H1 (cell line): ENCODE results near the gene FOXO1. TPM values are rescaled to one million over a fixed set of nuclear protein-coding genes. Genes with fewer than 3 reads are reported as not detected.

ENCODE experiments used
- CTCF ChIA-PET: fragments of 300-600 bp; sonication (Branson Sonifier 250); formaldehyde crosslinking; loops from one replicate; lab custom pipeline; 2021; ENCODE audit not compliant: partially characterized antibody; lab: Charles Lee
- POLR2A ChIA-PET: fragments of 300-600 bp; sonication (Branson Sonifier 250); formaldehyde crosslinking; loops from one replicate; lab custom pipeline; 2021; ENCODE audit warnings: inconsistent platforms; ENCODE audit not compliant: partially characterized antibody; lab: Charles Lee
- DNase-seq, 2 experiments: peaks; one replicate each; pipeline versions ENCODE4 v3.0.0 to v3.0.0-alpha.2; 2010 to 2022; ENCODE audit warnings: low spot score in 2 of 2, low read depth in 1 of 2, mixed read lengths in 1 of 2
- FAIRE-seq: peaks from 2 replicates; lab custom pipeline; 2011; peaks lifted over from hg19 to GRCh38; lab: Jason Lieb, UNC
- H2AFZ ChIP-seq: 2 replicates; pipeline ENCODE4 v1.8.1; 2012; ENCODE audit warnings: low read length, inconsistent platforms
- H2AK5ac ChIP-seq: 2 replicates; pipeline ENCODE4 v1.6.1; 2013; ENCODE audit warnings: low read depth, low read length
- H2BK120ac ChIP-seq: replicated peaks from 2 replicates; pipeline ENCODE3; 2013; ENCODE audit warnings: low read depth, low read length, inconsistent platforms
- H2BK12ac ChIP-seq: 2 replicates; pipeline ENCODE4 v1.6.1; 2013; ENCODE audit warnings: low read depth, low read length
- H2BK15ac ChIP-seq: 2 replicates; pipeline ENCODE4 v1.6.1; 2013; ENCODE audit warnings: low read length
- H2BK20ac ChIP-seq: 2 replicates; pipeline ENCODE4 v1.6.1; 2013; ENCODE audit warnings: low read length
- H2BK5ac ChIP-seq: 2 replicates; pipeline ENCODE4 v1.6.1; 2013; ENCODE audit warnings: low read depth, low read length
- H3K14ac ChIP-seq: 2 replicates; pipeline ENCODE4 v1.6.1; 2013; ENCODE audit warnings: inconsistent platforms; ENCODE audit not compliant: insufficient read length
- H3K18ac ChIP-seq: 2 replicates; pipeline ENCODE4 v1.6.1; 2013; ENCODE audit warnings: low read length; ENCODE audit errors: extremely low read depth
- H3K23ac ChIP-seq: 2 replicates; pipeline ENCODE4 v1.6.1; 2013; ENCODE audit warnings: inconsistent platforms; ENCODE audit not compliant: insufficient read length
- H3K23me2 ChIP-seq: 2 replicates; pipeline ENCODE4 v1.6.1; 2013; ENCODE audit warnings: low read depth, low read length
- H3K27ac ChIP-seq: 2 replicates; pipeline ENCODE4 v1.6.1; 2011; ENCODE audit warnings: low read depth, low read length, inconsistent platforms
- H3K27me3 ChIP-seq, 4 experiments: replicated peaks in 1 of 4; 1 replicate in 1 of 4; 2 replicates in 3 of 4; pipeline versions ENCODE4 v1.6.1 to v1.8.1; 2011 to 2013; ENCODE audit warnings: low read length in 3 of 4, mild to moderate bottlenecking in 3 of 4, inconsistent platforms in 2 of 4, mixed read lengths in 2 of 4, moderate library complexity in 1 of 4; ENCODE audit not compliant: control insufficient read depth in 3 of 4, insufficient read depth in 3 of 4; ENCODE audit errors: extremely low read depth in 1 of 4
- H3K36me3 ChIP-seq, 4 experiments: 2 replicates each; pipeline versions ENCODE4 v1.6.1 to v1.8.1; 2011 to 2013; ENCODE audit warnings: mild to moderate bottlenecking in 4 of 4, low read length in 3 of 4, moderate library complexity in 2 of 4, control low read depth in 1 of 4, inconsistent platforms in 1 of 4; ENCODE audit not compliant: insufficient read depth in 4 of 4, control insufficient read depth in 2 of 4
- H3K4ac ChIP-seq: replicated peaks from 2 replicates; pipeline ENCODE3; 2013; ENCODE audit warnings: low read length, low read depth, mixed read lengths, inconsistent platforms; ENCODE audit not compliant: insufficient read length
- H3K4me1 ChIP-seq, 4 experiments: replicated peaks in 1 of 4; 1 replicate in 1 of 4; 2 replicates in 3 of 4; pipeline versions ENCODE4 v1.6.1 to v1.8.1; 2011 to 2013; ENCODE audit warnings: low read length in 3 of 4, inconsistent platforms in 2 of 4, mixed read lengths in 1 of 4; ENCODE audit not compliant: insufficient read depth in 4 of 4, control insufficient read depth in 3 of 4
- H3K4me2 ChIP-seq, 2 experiments: 2 replicates each; pipeline versions ENCODE4 v1.6.1 to v1.8.1; 2011 to 2013; ENCODE audit warnings: low read depth in 2 of 2, low read length in 2 of 2, control low read depth in 1 of 2, inconsistent platforms in 1 of 2, mild to moderate bottlenecking in 1 of 2; ENCODE audit not compliant: insufficient read depth in 1 of 2
- H3K4me3 ChIP-seq, 4 experiments: fragments of 200-600, 300-600 bp in 1 of 4; sonication (generic), shearing (Covaris generic), sonication (Bioruptor Twin) in 1 of 4; 2 replicates each; pipeline versions ENCODE4 v1.5.1 to v1.8.1; 2011 to 2016; ENCODE audit warnings: low read length in 4 of 4, low read depth in 3 of 4, control low read depth in 2 of 4, inconsistent platforms in 2 of 4, mild to moderate bottlenecking in 2 of 4, mixed read lengths in 1 of 4, moderate library complexity in 1 of 4; ENCODE audit not compliant: insufficient read depth in 2 of 4; ENCODE audit errors: extremely low read depth in 1 of 4
- H3K56ac ChIP-seq: replicated peaks from 2 replicates; pipeline ENCODE3; 2013; ENCODE audit warnings: low read depth, mild to moderate bottlenecking, mixed read lengths, low read length, inconsistent platforms; ENCODE audit not compliant: insufficient read length
- H3K79me1 ChIP-seq: 2 replicates; pipeline ENCODE4 v1.6.1; 2013; ENCODE audit warnings: low read depth, low read length, control low read depth
- H3K79me2 ChIP-seq, 2 experiments: 2 replicates each; pipeline versions ENCODE4 v1.6.1 to v1.8.1; 2012 to 2013; ENCODE audit warnings: low read length in 2 of 2, mild to moderate bottlenecking in 2 of 2, inconsistent platforms in 1 of 2; ENCODE audit not compliant: insufficient read depth in 2 of 2, control insufficient read depth in 1 of 2
- H3K9ac ChIP-seq, 4 experiments: replicated peaks in 1 of 4; 1 replicate in 1 of 4; 2 replicates in 3 of 4; pipeline versions ENCODE4 v1.6.1 to v1.8.1; 2011 to 2013; ENCODE audit warnings: low read depth in 3 of 4, low read length in 3 of 4, control low read depth in 2 of 4, mild to moderate bottlenecking in 2 of 4, moderate library complexity in 2 of 4, inconsistent platforms in 1 of 4; ENCODE audit errors: extremely low read depth in 1 of 4
- H3K9me3 ChIP-seq, 2 experiments: 2 replicates each; pipeline versions ENCODE4 v1.6.1 to v1.8.1; 2012 to 2013; ENCODE audit warnings: mild to moderate bottlenecking in 2 of 2, moderate library complexity in 2 of 2, control low read depth in 1 of 2, inconsistent platforms in 1 of 2, low read depth in 1 of 2, low read length in 1 of 2, mixed read lengths in 1 of 2; ENCODE audit not compliant: insufficient read depth in 2 of 2
- H4K20me1 ChIP-seq, 2 experiments: replicated peaks in 1 of 2; 2 replicates each; pipeline versions ENCODE3 to v1.8.1; 2011 to 2013; ENCODE audit warnings: inconsistent platforms in 2 of 2, low read length in 2 of 2, mild to moderate bottlenecking in 1 of 2; ENCODE audit not compliant: insufficient read depth in 2 of 2, control insufficient read depth in 1 of 2
- H4K5ac ChIP-seq: 2 replicates; pipeline ENCODE4 v1.6.1; 2013; ENCODE audit warnings: low read length, low read depth, mixed read lengths, inconsistent platforms; ENCODE audit not compliant: insufficient read length
- H4K8ac ChIP-seq: 2 replicates; pipeline ENCODE4 v1.8.0; 2013; ENCODE audit warnings: mild to moderate bottlenecking, moderate library complexity, low read length, inconsistent platforms; ENCODE audit not compliant: insufficient read depth; ENCODE audit errors: extremely low read depth
- H4K91ac ChIP-seq: replicated peaks from 2 replicates; pipeline ENCODE3; 2013; ENCODE audit warnings: low read length, mixed read lengths, inconsistent platforms; ENCODE audit not compliant: insufficient read length
- CBX5 ChIP-seq: fragments of 300-800, 300-1000 bp; sonication (generic); IDR thresholded peaks from 2 replicates; pipeline ENCODE4 v1.7.1; 2016; ENCODE audit warnings: antibody characterized with exemption, low read length, low read depth
- CBX8 ChIP-seq: fragments of 300-800, 300-1000 bp; sonication (generic); IDR thresholded peaks from 2 replicates; pipeline ENCODE4 v1.7.1; 2016; ENCODE audit warnings: low read depth, low read length, borderline replicate concordance
- CEBPB ChIP-seq: IDR thresholded peaks from 2 replicates; pipeline ENCODE4 v1.6.1; 2012; ENCODE audit warnings: low read depth, low read length
- CREB1 ChIP-seq: IDR thresholded peaks from 2 replicates; pipeline ENCODE4 v1.6.1; 2012; ENCODE audit warnings: inconsistent platforms
- FOSL1 ChIP-seq: IDR thresholded peaks from 2 replicates; pipeline ENCODE4 v1.6.1; 2011; ENCODE audit warnings: mild to moderate bottlenecking, low read depth, low read length, moderate library complexity; ENCODE audit not compliant: insufficient read depth
- GTF2F1 ChIP-seq: IDR thresholded peaks from 2 replicates; pipeline ENCODE4 v1.6.1; 2012; ENCODE audit warnings: low read depth, low read length, improper control_type of control experiment, borderline replicate concordance
- KDM1A ChIP-seq: fragments of 200-600, 300-600 bp; sonication (generic); IDR thresholded peaks from 2 replicates; pipeline ENCODE4 v1.7.1; 2016; ENCODE audit warnings: mild to moderate bottlenecking, low read length, borderline replicate concordance
- RBBP5 ChIP-seq: IDR thresholded peaks from 2 replicates; pipeline ENCODE4 v1.7.1; 2012; ENCODE audit warnings: low read depth, mild to moderate bottlenecking, inconsistent platforms, low read length, moderate library complexity, borderline replicate concordance
- RFX5 ChIP-seq: IDR thresholded peaks from 2 replicates; pipeline ENCODE4 v1.6.1; 2011; ENCODE audit warnings: low read depth, low read length, improper control_type of control experiment, borderline replicate concordance
- SIN3A ChIP-seq, 2 experiments: IDR thresholded peaks in 1 of 2; conservative IDR thresholded peaks in 1 of 2; 2 replicates each; pipeline ENCODE4 v1.6.1; 2011 to 2012; ENCODE audit warnings: low read length in 2 of 2, improper control_type of control experiment in 1 of 2, low read depth in 1 of 2, mild to moderate bottlenecking in 1 of 2
- SIX5 ChIP-seq: IDR thresholded peaks from 2 replicates; pipeline ENCODE4 v1.6.1; 2011; ENCODE audit warnings: mild to moderate bottlenecking, low read depth, low read length
- TBP ChIP-seq: IDR thresholded peaks from 2 replicates; pipeline ENCODE4 v1.6.1; 2011; ENCODE audit warnings: low read depth, low read length, improper control_type of control experiment
- TCF12 ChIP-seq: IDR thresholded peaks from 2 replicates; pipeline ENCODE4 v1.6.1; 2011; ENCODE audit warnings: low read depth, mild to moderate bottlenecking, low read length
- ZNF274 ChIP-seq: IDR thresholded peaks from 2 replicates; pipeline ENCODE4 v1.7.0; 2012; ENCODE audit warnings: low read length, borderline replicate concordance; ENCODE audit errors: extremely low read depth
- WGBS, 2 experiments: shearing (Covaris generic) in 1 of 2; methylation state at CpG; one replicate each; pipeline versions ENCODE4 v1.1.6 to v1.1.7; 2013 to 2015; ENCODE audit warnings: low lambda C conversion rate in 2 of 2, mixed read lengths in 2 of 2, inconsistent platforms in 1 of 2, low coverage in 1 of 2, missing lambda C conversion rate in 1 of 2; ENCODE audit not compliant: insufficient replicate concordance in 2 of 2, insufficient coverage in 1 of 2, insufficient read length in 1 of 2; ENCODE audit errors: extremely low coverage in 1 of 2, missing lambda C conversion rate in 1 of 2; 5-methylcytosine and 5-hydroxymethylcytosine counted together
- polyA plus RNA-seq, 7 experiments: library from polyadenylated mRNA; depleted of rRNA in 3 of 7; stranded (reverse) in 5 of 7; unstranded in 2 of 7; fragments of >200 nt in 5 of 7; fragments of 200-250 nt in 2 of 7; gene quantifications; 1 replicate in 5 of 7; 2 replicates in 1 of 7; 4 replicates in 1 of 7; pipeline versions ENCODE4 v1.2.1 to v1.2.3, GENCODE V29; 2011 to 2013; ENCODE audit warnings: missing spikeins in 2 of 7, mixed read lengths in 2 of 7
- total RNA-seq: library from RNA; stranded (reverse); fragmentation: NEBNext Ultra II Directional; extraction: Animal tissue kit (Norgen Biotek cat#: 25700); gene quantifications from 2 replicates; pipeline ENCODE4 v1.2.1, GENCODE V29; 2021

FOXO1 gene
- total and polyA plus RNA-seq, 2 of the 8 experiments (the other 6 are each of a cell fraction or from before 2014, with no cell fraction given), result 35.3 to 56.9 TPM

- Histone ChIP-seq H3K23me2 (no peaks in the 10 kb centered on the region), H4K5ac (peak overlapping the region; percentile 25), H4K91ac (no peak overlapping the region), H3K18ac (no peak overlapping the region), H3K14ac (no peak overlapping the region), H2BK15ac (no peak overlapping the region), H4K8ac (0 out of 2 replicates have a peak overlapping the region, but pooled peaks have one; percentile 43), H4K20me1 (peaks cover 3 to 6% of the 10 kb centered on the region in 2 experiments), H3K27ac (peak overlapping the region; percentile 77), H3K36me3 (peaks cover 0 to 3% (median 1%) of the 10 kb centered on the region in 4 experiments; a peak in 2 of 8 replicates), H3K9me3 (no peaks in the 10 kb centered on the region), H2AK5ac (no peak overlapping the region), H3K79me2 (peaks cover 34 to 99% of the 10 kb centered on the region in 2 experiments), H3K4ac (no peak overlapping the region), H3K4me3 (peak overlapping the region in 1 of 4 experiments; percentile 48; a peak in 2 of 8 replicates), H3K56ac (no peak overlapping the region), H3K79me1 (peaks cover 7% of the 10 kb centered on the region; the same call in 1 of the 2 replicates), H2BK5ac (peak overlapping the region; percentile 47; the same call in 1 of the 2 replicates), H3K4me1 (peaks cover 11 to 30% (median 27%) of the 10 kb centered on the region in 4 experiments), H2BK20ac (no peak overlapping the region), H2AFZ (no peak overlapping the region), H3K27me3 (no peaks in the 10 kb centered on the region), H2BK12ac (0 out of 2 replicates have a peak overlapping the region, but pooled peaks have one; percentile 27), H2BK120ac (no peak overlapping the region), H3K23ac (no peak overlapping the region), H3K9ac (peak overlapping the region in 2 of 4 experiments; percentile 25 to 52; a peak in 3 of 7 replicates), H3K4me2 (peak overlapping the region; percentile 28 to 69)
- FAIRE-seq, result peak; percentile 63
- whole genome bisulfite sequencing, 2 experiments, result 28% methylated on average over 2 of the region's 2 CpGs; no CpG with 5 or more reads in 1 of the 2 experiments
- DNase-seq, result no peak
- ChIA-PET CTCF (interaction anchor here (0.6 to 1.8 kb wide), 6 partner anchors 10 to 1068 kb away, joined by 3 to 5 read pairs (median 4); no protein-coding TSS in a partner anchor), POLR2A (interaction anchor here (1.2 to 1.6 kb wide), 6 partner anchors 8 to 55 kb away, joined by 3 to 6 read pairs (median 4); no protein-coding TSS in a partner anchor)
- TF ChIP-seq SIN3A (conservative IDR thresholded peaks at IDR 0.05 in 1 of 2, IDR thresholded peaks at IDR 0.05 in 1 of 2; ENCODE audit: low read depth in 1 of 2, low read length in 2 of 2) (no peak), FOSL1 (no peak), CEBPB (no peak), KDM1A (no peak), CREB1 (no peak), ZNF274 (no peak), TCF12 (no peak), RFX5 (no peak), TBP (no peak), CBX5 (no peak), RBBP5 (no peak), GTF2F1 (no peak), SIX5 (no peak), CBX8 (no peak)
Observed at GRCh38 chr13:40652588-40652940, 13.9 kb downstream of the FOXO1 start.
